OCI-LY7 (cell line): Measurements from ENCODE around the gene DDR1.

Experiments
- EZH2phosphoT487 ChIP-seq: fragments of 200-600 bp; sonication (generic); IDR thresholded peaks from 2 replicates; pipeline ENCODE4 v1.6.1; 2018; ENCODE audit warnings: low read depth, borderline replicate concordance, mild to moderate bottlenecking, mixed run types, antibody characterized with exemption, low read length, moderate library complexity, mixed read lengths
- TF ChIP-seq, protein P1 (sequence below): fragments of 200-600 bp; sonication (generic); conservative IDR thresholded peaks from 2 replicates; pipeline ENCODE4 v1.5.1; 2014; ENCODE audit warnings: mild to moderate bottlenecking, antibody characterized with exemption, low read length, moderate library complexity, mixed read lengths

DNA sequence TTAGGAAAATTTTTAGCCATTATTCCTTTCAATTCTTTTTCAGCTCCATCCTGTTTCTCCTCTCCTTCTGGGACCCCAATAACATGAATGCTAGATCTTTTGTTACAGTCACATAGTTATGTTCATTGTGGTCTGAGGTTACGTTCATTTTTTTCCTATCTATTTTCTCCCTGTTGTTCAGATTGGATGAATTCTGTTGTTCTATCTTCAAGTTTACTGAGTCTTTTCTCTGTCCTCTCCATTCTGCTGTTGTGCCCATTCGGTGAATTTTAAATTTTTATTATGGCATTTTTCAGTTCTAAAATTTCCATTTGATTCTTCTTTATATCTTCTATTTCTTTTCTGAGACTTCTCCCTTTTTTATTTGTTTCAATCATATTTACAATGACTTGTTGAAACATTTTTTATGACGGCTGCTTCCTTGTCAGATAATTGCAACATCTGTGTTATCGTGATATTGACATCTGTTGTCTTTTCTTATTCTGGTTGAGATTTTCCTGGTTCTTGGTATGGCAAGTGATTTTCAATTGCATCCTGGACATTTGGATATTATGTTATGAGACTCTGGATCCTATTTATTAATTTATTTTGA, 12.6 kb upstream of the DDR1 start:
- TF ChIP-seq, protein P1, sequence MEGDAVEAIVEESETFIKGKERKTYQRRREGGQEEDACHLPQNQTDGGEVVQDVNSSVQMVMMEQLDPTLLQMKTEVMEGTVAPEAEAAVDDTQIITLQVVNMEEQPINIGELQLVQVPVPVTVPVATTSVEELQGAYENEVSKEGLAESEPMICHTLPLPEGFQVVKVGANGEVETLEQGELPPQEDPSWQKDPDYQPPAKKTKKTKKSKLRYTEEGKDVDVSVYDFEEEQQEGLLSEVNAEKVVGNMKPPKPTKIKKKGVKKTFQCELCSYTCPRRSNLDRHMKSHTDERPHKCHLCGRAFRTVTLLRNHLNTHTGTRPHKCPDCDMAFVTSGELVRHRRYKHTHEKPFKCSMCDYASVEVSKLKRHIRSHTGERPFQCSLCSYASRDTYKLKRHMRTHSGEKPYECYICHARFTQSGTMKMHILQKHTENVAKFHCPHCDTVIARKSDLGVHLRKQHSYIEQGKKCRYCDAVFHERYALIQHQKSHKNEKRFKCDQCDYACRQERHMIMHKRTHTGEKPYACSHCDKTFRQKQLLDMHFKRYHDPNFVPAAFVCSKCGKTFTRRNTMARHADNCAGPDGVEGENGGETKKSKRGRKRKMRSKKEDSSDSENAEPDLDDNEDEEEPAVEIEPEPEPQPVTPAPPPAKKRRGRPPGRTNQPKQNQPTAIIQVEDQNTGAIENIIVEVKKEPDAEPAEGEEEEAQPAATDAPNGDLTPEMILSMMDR: no peak
- TF ChIP-seq EZH2phosphoT487: no peak
